Activated T-cell treated with anti-CD3 and anti-CD28 coated beads, Interleukin-2, amount 50 U/mL, for 1 hour (primary cell): ENCODE results near the gene NMNAT2.

Source experiments
- DNase-seq: peaks from one replicate; pipeline ENCODE4 v3.0.0-alpha.2; 2020

Gene NMNAT2

GRCh38 chr1:183363972-183364371 lies 54.2 kb downstream of the NMNAT2 start:
- DNase-seq, result no peak

GRCh38 chr1:183361081-183361480 lies 57.1 kb downstream of the NMNAT2 start:
- DNase-seq, result no peak

GRCh38 chr1:183360473-183360872 lies 57.7 kb downstream of the NMNAT2 start:
- no peak for DNase-seq

GRCh38 chr1:183356534-183357182 lies 61.5 kb downstream of the NMNAT2 start:
- DNase-seq, result no peak

GRCh38 chr1:183355797-183356196 lies 62.4 kb downstream of the NMNAT2 start:
- no peak for DNase-seq

GRCh38 chr1:183355181-183355580 lies 63.0 kb downstream of the NMNAT2 start:
- no peak for DNase-seq

GRCh38 chr1:183353597-183353996 lies 64.6 kb downstream of the NMNAT2 start:
- DNase-seq, result no peak

- DNase-seq, result no peak
Observed at GRCh38 chr1:183349201-183349711, 68.9 kb downstream of the NMNAT2 start.

- no peak for DNase-seq
Observed at GRCh38 chr1:183346276-183346732, 71.9 kb downstream of the NMNAT2 start.

- no peak for DNase-seq
Observed at GRCh38 chr1:183339556-183340167, 78.5 kb downstream of the NMNAT2 start.

- no peak for DNase-seq
Observed at GRCh38 chr1:183331091-183331742, 87.0 kb downstream of the NMNAT2 start.

GRCh38 chr1:183330335-183330734 lies 87.8 kb downstream of the NMNAT2 start:
- DNase-seq, result no peak

GRCh38 chr1:183328371-183328770 lies 89.8 kb downstream of the NMNAT2 start:
- DNase-seq, result no peak

GRCh38 chr1:183327434-183328290 lies 90.5 kb downstream of the NMNAT2 start:
- no peak for DNase-seq

- no peak for DNase-seq
Observed at GRCh38 chr1:183323849-183324683, 94.1 kb downstream of the NMNAT2 start.

GRCh38 chr1:183319606-183320005 lies 98.6 kb downstream of the NMNAT2 start:
- DNase-seq, result no peak

- no peak for DNase-seq
Observed at GRCh38 chr1:183319051-183319450, 99.1 kb downstream of the NMNAT2 start.

- DNase-seq, result no peak
Observed at GRCh38 chr1:183318433-183318832, 99.7 kb downstream of the NMNAT2 start.

GRCh38 chr1:183315991-183316758 lies 102.0 kb downstream of the NMNAT2 start:
- no peak for DNase-seq

GRCh38 chr1:183313063-183313462 lies 105.1 kb downstream of the NMNAT2 start:
- DNase-seq, result no peak

GRCh38 chr1:183310753-183311479 lies 107.3 kb downstream of the NMNAT2 start:
- DNase-seq, result no peak
